ENCODE data around the gene B4GALNT4.
"Not testable (repeated sequence)": the region's sequence is repeated elsewhere in the genome, so short reads cannot be mapped to it uniquely, and the experiment has no call there.

The B4GALNT4 gene

GRCh38 chr11:420911-421321 lies 51.6 kb downstream of the B4GALNT4 start:
- no peak for TF ChIP-seq CTCF (IDR thresholded peaks at IDR 0.05; ENCODE audit: low read depth, low read length)
- DNase-seq (ENCODE audit: low read depth, low spot score): no peak
- in situ Hi-C loops (cut with HindIII; ENCODE audit: low sequenced_read_pairs): no loop called here
- no peak overlapping the region for H3K4me3 ChIP-seq (ENCODE audit: low read depth, low read length)

- TF ChIP-seq CTCF (IDR thresholded peaks at IDR 0.05; ENCODE audit: low read depth, low read length): no peak
- no peak overlapping the region for H3K4me3 ChIP-seq (ENCODE audit: low read depth, low read length)
Measured at GRCh38 chr11:422249-422656, 53.0 kb downstream of the B4GALNT4 start.

GRCh38 chr11:424232-424631 lies 54.9 kb downstream of the B4GALNT4 start:
- no peak overlapping the region for H3K4me3 ChIP-seq (ENCODE audit: low read depth, low read length)
- in situ Hi-C loops (cut with HindIII; ENCODE audit: low sequenced_read_pairs): no loop called here
- no peak for TF ChIP-seq CTCF (IDR thresholded peaks at IDR 0.05; ENCODE audit: low read depth, low read length)
- DNase-seq (ENCODE audit: low read depth, low spot score): no peak

More at GRCh38 chr11:422249-422656, 53.0 kb downstream of the B4GALNT4 start:
- in situ Hi-C loops (cut with HindIII; ENCODE audit: low sequenced_read_pairs): no loop called here
- DNase-seq (ENCODE audit: low read depth, low spot score): no peak

GRCh38 chr11:424766-425165 lies 55.5 kb downstream of the B4GALNT4 start:
- in situ Hi-C loops (cut with HindIII; ENCODE audit: low sequenced_read_pairs); DNase-seq (ENCODE audit: low read depth, low spot score); H3K4me3 ChIP-seq (ENCODE audit: low read depth, low read length): not testable (repeated sequence)

- DNase-seq (ENCODE audit: low read depth, low spot score): no peak
- no peak overlapping the region for H3K4me3 ChIP-seq (ENCODE audit: low read depth, low read length)
- in situ Hi-C loops (cut with HindIII; ENCODE audit: low sequenced_read_pairs): no loop called here
- TF ChIP-seq CTCF (IDR thresholded peaks at IDR 0.05; ENCODE audit: low read depth, low read length): no peak
Measured at GRCh38 chr11:425301-425700, 56.0 kb downstream of the B4GALNT4 start.

- TF ChIP-seq CTCF (IDR thresholded peaks at IDR 0.05; ENCODE audit: low read depth, low read length): no peak
- no peak overlapping the region for H3K4me3 ChIP-seq (ENCODE audit: low read depth, low read length)
- DNase-seq (ENCODE audit: low read depth, low spot score): no peak
- in situ Hi-C loops (cut with HindIII; ENCODE audit: low sequenced_read_pairs): no loop called here
Measured at GRCh38 chr11:426851-427250, 57.6 kb downstream of the B4GALNT4 start.

GRCh38 chr11:428295-428694 lies 59.0 kb downstream of the B4GALNT4 start:
- no peak overlapping the region for H3K4me3 ChIP-seq (ENCODE audit: low read depth, low read length)
- in situ Hi-C loops (cut with HindIII; ENCODE audit: low sequenced_read_pairs): no loop called here
- TF ChIP-seq CTCF (IDR thresholded peaks at IDR 0.05; ENCODE audit: low read depth, low read length): no peak
- no peak for DNase-seq (ENCODE audit: low read depth, low spot score)
